NCI-H2107 (cell line): Measurements from ENCODE around the gene ADGRF3.
"Not testable (repeated sequence)": the region's sequence is repeated elsewhere in the genome, so short reads cannot be mapped to it uniquely, and the experiment has no call there.

Source experiments
- DNase-seq: peaks from one replicate; lab custom pipeline; 2025; lab: John Stamatoyannopoulos, UW

ADGRF3 gene

DNA sequence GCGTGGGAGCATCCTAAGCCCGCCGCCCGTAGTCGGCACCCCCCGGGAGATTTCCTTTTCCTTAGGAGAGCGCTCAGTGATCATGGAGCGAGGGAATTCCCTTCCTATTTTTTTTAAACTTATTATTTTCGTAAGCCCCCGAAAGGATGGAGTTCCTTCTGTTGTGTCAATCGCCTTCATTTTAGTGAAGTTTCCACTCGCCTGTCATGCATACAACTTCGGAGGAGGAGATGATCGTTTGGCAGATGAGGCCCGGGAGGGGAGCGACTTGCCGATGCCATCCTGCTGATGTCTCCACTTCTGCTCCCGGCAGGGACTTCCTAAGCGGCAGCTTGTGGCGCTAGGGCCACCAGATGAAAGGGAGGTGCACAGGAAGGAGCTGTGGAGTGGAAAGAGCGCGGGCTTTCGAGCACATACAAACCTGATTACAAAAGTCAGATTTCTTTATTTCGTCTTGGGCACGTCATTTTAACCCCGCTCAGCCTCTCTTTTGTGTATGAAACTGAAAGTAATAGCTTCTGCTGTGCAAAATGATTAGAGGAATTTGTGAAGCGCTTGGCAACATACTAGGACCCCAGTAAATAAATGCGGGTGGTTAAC, at the start of gene ADGRF3:
ADGRF3 (minus strand) TSS at position 336 of the 600 bp plus-strand sequence. CDS start 555 bp downstream, outside the sequence.
- DNase-seq = peak; percentile 12

- no peak for DNase-seq
Measured at GRCh38 chr2:26395394-26395793, 48.8 kb upstream of the ADGRF3 start.

- DNase-seq = no peak
Measured at GRCh38 chr2:26394694-26395093, 48.1 kb upstream of the ADGRF3 start.

- no peak for DNase-seq
Measured at GRCh38 chr2:26387189-26387588, 40.6 kb upstream of the ADGRF3 start.

DNA sequence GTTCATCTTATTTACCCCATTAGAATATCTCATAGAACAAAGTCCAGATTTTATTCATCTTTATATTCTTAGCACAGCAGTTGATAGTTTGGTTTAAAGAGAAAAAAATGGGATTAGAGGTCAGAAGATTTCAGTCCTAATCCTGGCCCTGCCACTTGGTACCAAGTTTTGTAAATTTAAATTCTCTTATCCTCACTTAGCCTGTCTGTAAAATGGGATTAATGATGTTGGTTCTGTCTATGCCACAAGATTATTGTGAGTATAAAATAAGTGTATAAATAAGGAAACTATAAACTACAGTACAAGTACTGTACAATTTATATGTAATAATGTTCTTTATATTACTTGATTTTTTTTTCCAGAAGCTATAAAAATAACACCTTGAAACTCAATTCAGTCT, 38.0 kb upstream of the ADGRF3 start:
- DNase-seq = no peak

DNA sequence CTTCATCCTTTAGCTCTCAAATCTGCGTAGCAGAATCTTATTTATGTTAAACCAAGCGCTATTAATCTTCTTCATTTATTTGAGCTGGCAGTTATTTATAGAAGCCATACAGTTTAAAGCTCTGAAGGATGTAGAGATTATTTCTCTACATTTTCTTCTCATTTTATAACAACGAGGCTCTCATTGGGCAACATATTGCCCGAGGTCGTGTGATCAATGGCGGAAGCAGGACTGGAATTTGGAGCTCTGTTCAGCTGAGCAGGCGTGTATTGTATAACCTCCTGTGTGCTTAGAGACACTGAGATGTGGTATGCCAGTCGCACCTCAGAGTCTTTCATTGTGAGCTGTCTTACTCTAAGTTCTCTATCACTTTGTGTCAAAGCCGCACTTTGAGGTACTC, 37.6 kb upstream of the ADGRF3 start:
- DNase-seq = no peak

- no peak for DNase-seq
Measured at GRCh38 chr2:26382564-26382963, 36.0 kb upstream of the ADGRF3 start.

DNA sequence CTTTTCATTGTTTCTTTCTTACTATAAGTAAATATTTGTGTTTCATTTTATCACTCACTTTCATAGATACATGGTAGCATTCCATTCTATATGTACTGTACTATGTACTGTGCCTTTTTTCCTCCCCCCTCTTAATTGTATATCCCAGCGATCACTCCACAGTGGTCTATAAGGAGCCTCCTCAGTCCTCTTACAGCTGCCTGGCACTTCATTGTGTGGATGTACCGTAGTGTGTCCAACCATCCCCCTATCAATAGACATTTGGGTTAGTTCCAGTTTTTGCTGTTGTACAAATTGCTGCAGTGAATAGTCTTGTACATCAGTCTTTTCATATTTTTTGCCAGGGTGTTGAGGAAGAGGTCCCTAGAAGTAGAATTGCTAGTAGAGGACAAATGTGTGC, 33.7 kb upstream of the ADGRF3 start:
- DNase-seq = no peak

- DNase-seq = no peak
Measured at GRCh38 chr2:26376799-26377198, 30.2 kb upstream of the ADGRF3 start.

GRCh38 chr2:26370909-26371308, 24.3 kb upstream of the ADGRF3 start:
- DNase-seq = not testable (repeated sequence)

GRCh38 chr2:26369664-26370063, 23.1 kb upstream of the ADGRF3 start:
- not testable (repeated sequence) for DNase-seq

DNA sequence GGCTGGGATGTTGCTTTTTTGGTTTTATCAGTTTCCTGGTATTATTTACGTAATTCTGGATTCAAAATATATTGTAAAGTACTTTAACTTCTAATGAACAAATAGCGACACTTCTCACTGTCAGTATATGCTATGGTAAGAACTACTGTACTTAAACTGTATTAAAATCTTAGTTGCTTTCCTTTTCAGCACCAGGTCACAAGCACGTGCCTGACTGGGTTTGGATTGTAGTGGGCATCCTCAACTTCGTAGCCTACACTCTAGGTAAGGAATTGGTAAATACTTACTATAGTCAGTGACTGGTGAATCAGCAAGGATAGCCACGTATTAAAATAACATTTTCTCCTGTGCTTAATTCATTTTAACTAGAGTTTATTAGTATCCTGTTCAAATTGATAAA, 20.4 kb upstream of the ADGRF3 start:
- DNase-seq = no peak

- no peak for DNase-seq
Measured at GRCh38 chr2:26364669-26365068, 18.1 kb upstream of the ADGRF3 start.

DNA sequence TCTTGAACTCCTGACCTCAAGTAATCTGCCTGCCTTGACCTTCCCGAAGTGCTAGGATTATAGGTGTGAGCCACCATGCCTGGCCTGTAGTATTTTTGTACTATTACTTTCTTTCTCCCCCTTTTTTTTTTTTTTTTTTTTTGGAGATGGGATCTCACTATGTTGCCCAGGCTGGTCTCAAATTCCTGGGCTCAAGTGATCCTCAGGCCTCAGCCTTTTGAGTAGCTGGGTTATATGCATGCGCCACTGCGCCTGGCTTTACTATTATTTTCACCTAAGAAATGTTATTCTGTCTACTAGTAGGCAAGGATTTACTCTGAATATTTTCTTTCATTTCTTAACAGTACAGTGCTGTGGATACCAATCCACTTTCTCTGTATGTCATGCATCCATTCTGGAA, 17.4 kb upstream of the ADGRF3 start:
- no peak for DNase-seq

- DNase-seq = no peak
Measured at GRCh38 chr2:26363323-26363722, 16.7 kb upstream of the ADGRF3 start.

GRCh38 chr2:26359886-26360473, 13.4 kb upstream of the ADGRF3 start:
- DNase-seq = no peak

- no peak for DNase-seq
Measured at GRCh38 chr2:26356771-26357170, 10.2 kb upstream of the ADGRF3 start.

- DNase-seq = no peak
Measured at GRCh38 chr2:26356111-26356510, 9.5 kb upstream of the ADGRF3 start.

GRCh38 chr2:26355038-26355995, 8.7 kb upstream of the ADGRF3 start:
- DNase-seq = no peak

DNA sequence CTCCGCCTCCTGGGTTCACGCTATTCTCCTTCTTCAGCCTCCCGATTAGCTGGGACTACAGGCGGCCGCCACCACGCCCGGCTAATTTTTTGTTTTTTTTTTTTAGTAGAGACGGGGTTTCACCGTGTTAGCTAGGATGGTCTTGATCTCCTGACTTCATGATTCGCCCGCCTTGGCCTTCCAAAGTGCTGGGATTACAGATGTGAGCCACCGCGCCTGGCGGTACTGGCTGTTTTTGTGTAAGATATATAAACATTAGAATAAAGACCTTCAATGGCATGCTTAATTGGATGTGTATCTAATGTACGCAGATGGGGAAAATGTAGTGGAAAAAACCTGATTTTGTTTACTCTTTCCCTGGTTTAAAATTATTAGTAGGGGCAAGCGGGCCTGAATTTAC, 7.9 kb upstream of the ADGRF3 start:
- not testable (repeated sequence) for DNase-seq

- no peak for DNase-seq
Measured at GRCh38 chr2:26352892-26353291, 6.3 kb upstream of the ADGRF3 start.

- no peak for DNase-seq
Measured at GRCh38 chr2:26351375-26352090, 4.9 kb upstream of the ADGRF3 start.
